Hematopoietic multipotent progenitor cell treated with erythropoietin and hydrocortisone succinate and interleukin-3 and kit ligand, for 4 days (in vitro differentiated cells): Measurements from ENCODE around the gene RPRML.
"Not testable (repeated sequence)": the region's sequence is repeated elsewhere in the genome, so short reads cannot be mapped to it uniquely, and the experiment has no call there.

Source experiments
- DNase-seq: peaks from one replicate; pipeline ENCODE4 v3.0.0-alpha.2; 2015

Gene RPRML

DNA sequence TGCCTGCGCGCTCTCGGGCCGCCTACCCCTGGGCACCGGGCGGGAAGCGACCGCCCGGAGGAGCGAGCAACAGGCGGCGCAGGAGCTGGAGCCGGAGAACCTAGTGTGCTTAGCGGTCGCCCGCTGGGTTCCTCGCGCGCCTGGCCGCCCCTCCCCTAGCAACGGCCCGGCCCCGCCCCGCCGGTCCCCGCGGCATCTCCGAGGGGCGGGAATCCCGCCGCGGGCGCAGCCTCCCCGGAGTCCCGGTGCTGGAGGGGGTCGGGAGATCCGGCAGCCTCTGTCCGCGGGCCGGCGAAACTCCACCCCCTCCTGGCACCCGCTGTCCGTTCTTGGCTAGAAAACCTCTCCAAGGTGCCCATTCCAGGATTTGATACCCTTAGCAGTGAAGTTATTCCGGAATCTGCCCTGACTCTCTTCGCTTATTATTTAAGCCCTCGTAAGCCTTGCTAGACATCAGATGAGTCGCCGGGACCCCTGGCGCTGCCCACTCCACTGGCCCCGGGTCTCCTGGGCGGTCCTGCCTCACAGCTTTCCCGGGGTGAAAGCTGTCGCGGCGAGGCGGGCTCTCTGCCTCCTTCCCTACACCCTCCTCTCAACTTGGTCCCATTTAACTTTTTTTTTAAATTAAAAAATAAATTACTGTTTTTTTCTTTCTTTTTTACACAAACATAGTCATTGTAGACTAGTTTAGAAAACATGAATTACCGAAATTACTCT, at the start of gene RPRML:
Gene RPRML, minus strand, starts transcription at position 107 of the 717 bp plus-strand sequence. CDS start 246 bp downstream, outside the sequence.
- DNase-seq: peak; percentile 67

DNA sequence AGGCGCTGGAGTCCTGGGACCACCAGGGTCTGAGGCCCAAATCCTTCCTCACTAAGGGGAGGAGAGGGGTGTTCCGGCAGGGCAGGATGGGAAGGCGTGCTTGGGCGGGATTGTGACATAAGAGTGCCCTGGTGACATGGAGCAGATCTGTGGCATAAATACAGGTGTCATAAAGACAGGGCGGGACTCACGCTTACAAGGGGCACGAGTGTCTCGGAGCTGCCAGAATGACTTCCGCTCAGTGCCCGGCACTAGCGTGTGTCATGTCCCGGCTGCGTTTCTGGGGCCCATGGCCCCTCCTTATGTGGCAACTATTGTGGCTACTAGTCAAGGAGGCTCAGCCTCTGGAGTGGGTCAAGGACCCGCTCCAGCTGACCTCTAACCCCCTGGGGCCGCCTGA, 37.9 kb upstream of the RPRML start:
- DNase-seq: not testable (repeated sequence)

DNA sequence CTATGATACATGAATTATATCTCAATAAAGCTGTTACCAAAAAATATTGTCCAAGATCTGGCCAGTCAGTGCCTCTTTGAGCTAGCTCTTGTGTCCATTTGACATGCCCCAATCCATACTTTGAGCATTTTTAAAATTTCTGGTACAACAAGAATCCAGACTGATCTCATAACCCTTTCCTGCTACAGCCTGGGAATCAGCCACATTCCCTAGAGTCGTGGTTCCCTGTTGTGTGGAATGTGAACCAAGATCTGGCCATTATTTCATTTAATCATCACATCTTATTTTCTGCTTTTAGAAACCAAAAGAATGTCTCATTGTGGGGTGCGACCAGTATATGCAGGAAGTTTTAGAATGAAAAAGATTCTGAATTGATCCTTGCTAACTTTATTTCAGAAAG, 34.3 kb upstream of the RPRML start:
- DNase-seq: no peak

DNA sequence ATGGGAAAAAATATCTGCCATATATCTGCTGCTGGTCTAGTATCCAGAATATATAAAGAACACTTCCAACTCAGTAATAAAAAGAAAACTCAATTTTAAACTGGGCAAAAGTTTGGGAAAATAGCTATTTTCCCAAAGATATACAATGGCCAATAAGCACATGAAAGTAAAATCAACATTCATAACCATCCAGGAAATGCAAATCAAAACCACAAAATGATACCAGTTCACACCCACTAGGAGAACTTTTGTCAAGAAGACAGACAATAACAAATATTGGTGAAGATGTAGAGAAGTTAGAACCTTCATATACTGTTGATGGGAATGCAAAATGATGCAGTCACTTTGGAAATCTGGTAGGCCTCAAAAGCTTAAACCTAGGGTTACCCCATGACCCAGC, 33.4 kb upstream of the RPRML start:
- no peak for DNase-seq

DNA sequence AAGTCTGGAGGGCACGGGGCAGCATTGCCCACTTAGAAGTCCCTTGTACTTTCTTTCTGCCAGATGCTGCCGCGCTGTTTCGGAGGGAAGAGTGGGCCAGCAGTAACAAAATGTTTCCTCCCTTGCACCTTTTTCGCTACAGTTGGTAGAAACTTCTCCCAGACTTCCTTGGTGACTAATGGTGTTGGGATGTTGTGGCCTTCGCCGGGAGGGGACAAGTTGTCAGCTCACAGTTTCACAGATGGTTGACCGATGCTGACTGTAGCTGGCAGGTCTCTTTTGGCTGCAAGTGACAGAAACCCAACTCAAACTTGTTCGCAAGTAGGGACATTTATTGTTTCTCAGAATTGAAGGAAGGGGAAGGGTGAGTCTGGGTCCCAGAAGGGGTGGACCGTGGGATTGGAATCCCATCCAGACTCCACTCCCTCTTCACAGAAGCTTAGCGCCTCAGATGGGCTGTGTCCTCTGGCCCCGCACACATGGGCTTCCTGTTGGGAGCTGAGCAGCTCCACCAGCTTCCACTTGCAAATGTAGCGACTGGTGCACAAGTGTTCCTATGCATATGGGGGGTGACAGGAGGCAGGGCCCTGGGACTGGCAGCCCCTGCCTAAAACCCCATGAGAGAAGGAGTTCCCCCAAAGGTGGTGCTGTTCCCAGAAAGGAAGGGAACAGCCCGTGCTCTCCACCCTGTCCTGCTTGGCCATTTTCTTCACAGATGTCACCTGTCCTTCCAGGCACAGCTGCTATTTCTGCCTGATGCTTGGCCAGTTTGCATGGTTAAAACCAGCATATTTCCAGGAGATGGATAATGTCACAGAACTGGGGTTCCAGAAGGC, 30.9 kb upstream of the RPRML start:
- DNase-seq: no peak

DNA sequence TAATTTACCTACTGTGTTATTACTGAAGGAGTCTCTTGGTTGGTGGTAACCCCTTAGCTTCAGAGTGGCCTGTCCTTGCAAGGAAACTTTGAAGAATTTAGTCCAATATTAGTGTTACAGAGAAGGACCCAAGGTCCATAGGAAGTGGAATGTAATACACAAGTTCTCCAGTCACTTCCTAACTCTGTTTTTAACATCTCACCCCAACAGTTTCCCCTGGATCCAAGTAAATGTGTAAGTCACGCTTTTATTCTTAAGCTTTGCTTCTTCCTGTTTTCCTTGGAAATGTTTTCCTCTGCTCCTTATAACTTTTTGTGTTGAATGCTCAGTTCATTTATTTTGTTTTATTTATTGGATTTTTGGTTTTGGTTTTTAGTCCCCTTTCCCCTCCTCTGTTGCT, 25.9 kb upstream of the RPRML start:
- DNase-seq: no peak

DNA sequence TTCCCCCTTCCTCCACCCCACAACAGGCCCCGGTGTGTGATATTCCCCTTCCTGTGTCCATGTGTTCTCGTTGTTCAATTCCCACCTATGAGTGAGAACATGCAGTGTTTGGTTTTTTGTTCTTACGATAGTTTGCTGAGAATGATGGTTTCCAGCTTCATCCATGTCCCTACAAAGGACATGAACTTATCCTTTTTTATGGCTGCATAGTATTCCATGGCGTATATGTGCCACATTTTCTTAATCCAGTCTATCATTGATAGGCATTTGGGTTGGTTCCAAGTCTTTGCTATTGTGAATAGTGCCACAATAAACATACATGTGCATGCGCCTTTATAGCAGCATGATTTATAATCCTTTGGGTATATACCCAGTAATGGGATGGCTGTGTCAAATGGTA, 24.8 kb upstream of the RPRML start:
- DNase-seq: not testable (repeated sequence)

DNA sequence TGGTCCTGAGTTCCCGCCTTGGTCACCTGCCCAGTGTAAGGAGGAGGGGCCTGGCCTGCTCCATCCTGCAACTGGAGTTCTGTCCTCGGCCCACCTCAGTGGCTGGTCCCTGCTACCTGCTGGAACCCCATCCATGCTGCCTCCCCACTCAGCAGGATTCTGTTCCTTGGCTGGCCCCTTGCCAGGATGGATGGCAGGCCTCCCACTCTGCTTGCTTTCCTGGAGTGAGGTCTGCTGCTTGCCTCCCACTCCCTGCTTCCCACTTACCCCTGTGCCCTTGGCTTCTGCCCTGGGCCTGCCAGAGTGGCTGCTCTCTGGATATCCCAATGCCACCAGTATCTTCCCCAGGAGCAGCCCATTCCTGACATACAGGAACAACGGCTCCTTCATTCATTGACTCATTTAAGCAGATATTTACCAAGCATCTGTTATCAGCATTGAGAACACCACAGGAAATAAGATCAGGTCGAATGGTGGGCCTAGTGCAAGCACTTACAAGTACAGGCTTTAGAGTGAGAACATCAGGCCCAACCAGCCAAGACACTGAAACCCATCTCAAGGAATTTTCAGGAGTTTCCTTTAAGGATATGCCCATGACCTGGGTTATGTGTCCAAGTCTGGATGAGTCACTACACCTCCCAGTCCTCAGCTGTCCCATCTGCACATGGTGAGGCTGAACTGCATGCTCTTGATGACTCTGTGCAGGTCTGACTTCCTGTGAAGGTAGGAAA, 17.0 kb upstream of the RPRML start:
- no peak for DNase-seq

DNA sequence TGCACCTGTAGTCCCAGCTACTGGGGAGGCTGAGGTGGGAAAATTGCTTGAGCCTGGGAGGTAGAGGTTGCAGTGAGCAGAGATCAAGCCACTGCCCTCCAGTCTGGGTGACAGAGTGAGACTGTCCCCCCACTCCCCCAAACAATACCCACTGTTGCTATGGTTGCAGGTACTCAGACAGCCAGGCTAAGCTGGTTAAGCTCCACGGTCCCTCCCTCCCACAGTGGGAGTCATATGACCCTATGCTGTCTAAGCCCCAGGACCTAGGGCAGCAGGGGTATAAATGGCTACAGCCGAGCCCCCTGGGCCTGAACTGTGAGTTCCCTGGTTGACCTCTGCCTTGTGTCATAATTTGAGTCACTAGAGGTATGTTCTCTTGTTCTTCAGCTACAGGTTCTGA, 15.9 kb upstream of the RPRML start:
- DNase-seq: no peak

DNA sequence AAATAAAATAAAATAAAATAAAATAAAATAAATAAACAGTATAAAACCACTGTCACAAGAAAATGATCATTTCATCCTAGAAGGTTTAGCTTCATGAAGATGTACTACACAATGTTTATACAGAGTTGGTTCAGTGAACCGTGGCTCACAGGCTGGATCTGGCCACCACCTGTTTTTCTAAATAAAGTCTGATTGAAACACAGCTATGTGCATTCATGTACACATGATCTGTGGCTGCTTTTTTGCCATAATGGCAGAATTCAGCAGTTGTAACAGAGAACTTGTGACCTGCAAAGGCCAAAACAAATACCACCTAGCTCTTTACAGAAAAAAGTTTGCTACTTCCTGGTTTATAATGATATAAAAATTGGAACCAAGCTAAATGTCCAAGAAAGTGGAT, 12.6 kb upstream of the RPRML start:
- DNase-seq: no peak

DNA sequence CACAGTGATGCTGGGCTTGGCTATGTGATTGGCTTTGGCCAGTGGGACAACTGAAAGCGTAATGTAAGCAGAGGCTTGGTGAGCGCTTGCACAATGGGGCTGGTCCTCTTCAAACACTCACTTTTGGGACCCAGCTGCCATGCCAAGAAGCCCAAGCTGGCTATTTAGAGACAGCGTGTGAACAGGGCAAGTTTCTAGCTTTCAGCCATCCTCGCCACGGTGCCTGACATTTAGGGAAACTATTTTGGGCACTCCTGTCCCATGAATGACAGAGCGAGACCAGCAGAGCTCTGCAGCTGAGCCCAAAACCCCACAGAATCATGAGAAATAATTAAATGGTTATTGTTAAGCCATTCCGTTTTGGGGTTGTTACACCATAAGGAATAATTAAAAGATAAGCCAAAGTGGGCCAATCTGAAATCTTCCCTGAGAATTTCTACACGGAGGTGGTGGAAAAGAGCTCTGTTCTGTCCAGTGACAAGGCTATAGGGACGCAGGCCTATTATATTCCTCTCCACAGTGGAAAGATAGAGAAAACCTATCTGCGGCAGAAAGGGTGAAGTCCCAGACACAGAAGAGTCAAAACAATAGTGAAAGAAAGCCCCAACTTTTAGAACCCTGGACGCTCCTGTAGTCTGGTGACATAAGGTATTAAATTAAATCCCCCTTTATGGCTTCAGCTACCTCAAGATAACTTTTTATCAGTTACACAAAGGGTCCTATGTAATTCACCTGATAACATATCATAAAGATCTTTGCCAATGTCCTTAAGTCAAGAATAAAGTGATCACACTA, 10.8 kb upstream of the RPRML start:
- DNase-seq: no peak

DNA sequence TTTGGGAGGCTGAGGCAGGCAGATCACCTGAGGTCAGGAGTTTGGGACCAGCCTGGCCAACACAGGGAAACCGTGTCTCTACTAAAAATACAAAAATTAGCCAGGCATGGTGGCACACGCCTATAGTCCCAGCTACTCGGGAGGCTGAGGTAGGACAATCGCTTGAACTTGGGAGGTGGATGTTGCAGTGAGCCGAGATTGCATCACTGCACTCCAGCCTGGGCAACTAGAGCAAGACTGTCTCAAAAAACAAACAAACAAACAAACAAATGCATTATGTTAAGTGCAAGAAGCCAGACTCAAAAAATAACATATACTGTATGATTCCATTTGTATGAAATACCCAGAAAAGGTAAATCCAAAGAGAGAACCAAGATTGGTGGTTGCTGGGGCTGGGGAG, 8.9 kb upstream of the RPRML start:
- not testable (repeated sequence) for DNase-seq

DNA sequence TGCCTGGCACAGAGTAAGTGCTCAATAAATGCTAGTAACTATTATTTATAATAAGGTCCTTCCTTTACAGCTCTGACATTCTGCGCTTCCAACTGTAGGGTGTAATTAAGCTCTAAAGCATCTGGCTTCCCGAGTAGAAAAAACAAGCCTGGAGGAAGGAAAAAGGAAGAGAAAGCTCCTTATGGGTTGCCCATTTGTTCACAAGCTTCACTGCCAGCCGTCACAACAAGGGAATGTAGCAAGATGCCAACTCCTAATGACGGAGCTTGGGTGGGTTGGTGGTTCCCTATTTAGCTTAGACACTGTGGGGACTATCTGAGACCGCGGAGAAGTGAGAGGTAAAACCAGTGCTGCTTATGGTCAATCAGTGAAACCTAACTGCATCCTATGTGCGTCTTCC, 7.3 kb upstream of the RPRML start:
- DNase-seq: no peak

DNA sequence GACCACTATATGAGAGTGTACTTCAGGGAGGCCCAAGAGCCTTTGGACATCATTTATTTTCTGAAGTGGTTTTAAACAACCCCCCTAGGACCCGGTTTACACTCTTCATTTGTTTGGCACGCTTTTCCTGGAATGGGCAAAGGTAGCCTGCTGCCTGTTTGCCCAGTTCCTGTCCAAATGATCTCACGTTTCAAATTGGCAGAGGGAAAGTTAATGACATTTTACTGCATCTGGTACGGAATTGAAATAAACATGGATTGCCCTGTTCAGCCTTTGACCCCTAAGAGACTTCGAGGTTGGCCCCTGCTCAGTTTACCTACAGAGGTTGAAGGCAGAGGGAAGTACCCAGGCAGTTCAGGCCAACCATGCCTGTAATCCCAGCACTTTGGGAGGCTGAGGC, 5.8 kb upstream of the RPRML start:
- DNase-seq: no peak

DNA sequence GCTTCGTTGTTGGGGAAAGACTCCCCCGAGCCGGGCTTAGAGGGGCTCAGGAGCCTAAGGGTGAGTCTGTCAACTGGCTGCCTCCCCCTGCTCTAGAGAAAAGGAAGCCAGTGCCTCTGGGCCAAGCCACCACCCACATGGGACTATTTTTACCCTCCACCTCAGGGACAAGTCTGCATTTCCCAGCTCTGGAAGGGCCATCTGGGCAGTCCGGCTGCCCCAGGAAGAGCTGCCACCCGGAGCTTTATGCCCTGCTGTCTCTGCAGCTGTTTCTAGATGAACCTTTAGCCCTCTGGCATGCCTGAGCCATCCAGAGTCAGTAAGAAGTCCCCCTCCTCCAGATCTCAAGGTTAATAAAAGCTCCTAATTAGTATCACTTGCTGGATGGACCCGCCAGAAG, 5.3 kb upstream of the RPRML start:
- DNase-seq: no peak

DNA sequence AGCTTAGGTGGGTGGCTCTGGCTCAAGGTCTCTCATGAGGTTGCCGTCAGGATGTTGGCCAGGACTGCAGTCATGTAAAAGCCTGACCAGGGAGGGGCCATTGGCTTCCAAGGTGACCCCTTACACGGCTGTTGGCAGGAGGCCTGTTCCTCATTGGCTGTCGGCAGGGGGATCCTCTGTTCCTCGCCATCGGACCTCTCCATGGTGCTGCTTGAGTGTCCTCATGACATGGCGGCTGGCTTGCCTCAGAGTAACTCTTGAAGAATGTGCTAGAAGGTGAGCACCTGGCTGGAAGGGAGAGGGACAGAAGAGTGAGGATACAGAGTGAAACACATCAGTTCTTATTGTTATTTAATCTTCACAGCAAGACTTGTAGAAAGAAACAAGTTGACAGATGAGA, 4.7 kb upstream of the RPRML start:
- no peak for DNase-seq

DNA sequence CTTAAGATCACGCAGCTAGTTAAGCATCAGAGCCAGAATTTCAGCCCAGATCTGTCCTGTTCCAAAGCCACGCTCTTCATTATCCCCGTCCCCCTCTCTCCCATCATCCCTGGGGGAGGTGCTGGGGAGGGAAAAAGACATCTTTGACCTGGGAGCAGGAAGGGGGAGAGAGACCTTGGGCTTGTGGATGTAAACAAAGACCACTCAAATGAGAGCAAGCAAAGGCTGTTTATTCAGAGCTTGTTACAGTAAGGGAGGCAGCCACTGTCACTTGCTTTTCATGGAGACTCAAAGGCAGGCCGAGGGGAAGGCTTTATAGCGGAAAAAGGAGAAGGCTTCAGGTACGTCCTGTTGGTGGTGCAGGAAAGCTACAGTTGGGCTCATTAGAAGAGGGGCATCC, 3.5 kb upstream of the RPRML start:
- no peak for DNase-seq

DNA sequence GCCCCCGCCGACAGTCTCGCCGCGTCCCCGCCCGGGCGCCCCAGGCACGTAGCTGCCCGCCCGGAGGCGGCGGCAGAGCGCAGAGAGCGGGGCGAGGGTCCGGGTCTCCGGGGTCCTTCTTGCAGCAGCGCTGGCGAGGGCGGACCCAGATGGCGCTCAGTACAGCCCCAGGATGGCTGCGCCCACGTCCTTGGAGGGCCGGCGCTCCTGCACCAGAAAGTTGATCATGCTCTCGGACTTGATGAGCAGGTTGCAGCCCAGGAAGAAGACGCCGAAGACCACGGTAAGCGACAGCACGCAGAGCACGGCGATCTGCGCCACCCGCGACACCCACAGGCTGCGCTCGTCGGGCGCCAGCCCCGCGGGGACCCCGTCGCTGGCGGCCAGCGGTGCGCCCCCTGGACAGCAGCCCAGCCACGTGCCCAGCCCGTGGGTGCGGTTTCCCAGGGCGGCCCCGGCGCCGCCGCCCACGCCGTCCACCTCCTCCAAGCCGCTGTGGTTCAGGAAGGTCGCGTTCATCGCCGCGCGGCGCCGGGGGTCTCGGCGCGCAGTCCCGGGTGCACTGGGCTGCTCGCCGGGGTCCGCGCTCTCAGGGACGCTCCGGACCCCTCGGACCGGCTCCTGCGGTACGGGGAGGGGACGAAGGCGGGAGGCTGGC, 435 bp downstream of the RPRML start:
- peak; percentile 40 for DNase-seq

DNA sequence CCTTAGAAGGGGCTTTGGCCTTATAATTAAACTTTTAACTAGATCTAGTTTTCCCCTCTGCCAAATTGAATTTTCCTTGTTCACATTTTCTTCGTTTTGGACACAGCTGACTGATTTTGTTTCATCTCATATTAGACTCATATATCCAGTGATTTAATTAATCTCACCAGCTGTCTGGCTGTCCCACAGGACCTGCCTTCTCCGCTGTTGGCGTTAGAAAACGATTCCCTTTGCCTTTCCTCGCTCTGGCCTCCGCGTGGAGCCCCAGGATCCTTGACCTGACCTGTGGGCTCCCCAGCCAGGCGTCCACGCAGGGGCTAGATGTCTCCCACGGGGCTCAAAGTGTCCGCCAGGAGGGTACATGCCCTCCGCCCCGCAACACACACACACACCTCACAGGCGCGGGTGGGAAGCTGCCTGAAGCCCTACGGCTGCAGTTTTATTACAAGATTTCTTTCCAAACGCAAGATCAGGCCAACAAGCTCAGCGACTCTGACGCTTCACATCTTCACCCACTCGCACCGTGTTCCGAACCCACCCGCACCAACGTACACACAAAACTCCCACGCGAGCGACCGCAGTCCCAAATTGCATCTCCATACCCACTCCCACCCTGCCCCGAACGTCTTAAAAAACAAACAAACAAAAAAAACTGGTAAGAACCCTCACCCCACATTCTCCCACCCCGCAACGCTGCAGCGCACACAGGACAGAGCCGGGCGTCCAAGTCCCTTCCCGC, 1.1 kb downstream of the RPRML start:
- DNase-seq: no peak

DNA sequence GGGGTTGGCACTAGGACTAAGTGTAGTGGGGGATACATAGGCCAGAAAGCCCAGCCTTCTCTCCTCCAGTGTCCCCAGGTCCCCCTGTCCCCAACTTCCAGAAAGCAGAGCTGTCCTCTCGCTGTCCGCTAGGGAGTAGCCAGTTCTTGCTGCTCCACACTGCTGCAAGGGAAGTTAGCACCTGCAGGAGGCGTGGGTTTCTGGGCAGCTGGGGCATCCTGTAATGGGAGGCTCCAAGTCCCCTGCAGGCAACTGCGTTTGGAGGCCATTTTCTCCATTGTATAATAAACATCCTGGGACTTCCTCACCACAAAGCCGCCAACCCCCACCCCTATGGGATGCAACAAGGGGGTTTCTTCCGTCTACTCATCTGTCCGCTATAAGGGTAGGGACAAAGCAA, 1.7 kb downstream of the RPRML start:
- peak; percentile 35 for DNase-seq

DNA sequence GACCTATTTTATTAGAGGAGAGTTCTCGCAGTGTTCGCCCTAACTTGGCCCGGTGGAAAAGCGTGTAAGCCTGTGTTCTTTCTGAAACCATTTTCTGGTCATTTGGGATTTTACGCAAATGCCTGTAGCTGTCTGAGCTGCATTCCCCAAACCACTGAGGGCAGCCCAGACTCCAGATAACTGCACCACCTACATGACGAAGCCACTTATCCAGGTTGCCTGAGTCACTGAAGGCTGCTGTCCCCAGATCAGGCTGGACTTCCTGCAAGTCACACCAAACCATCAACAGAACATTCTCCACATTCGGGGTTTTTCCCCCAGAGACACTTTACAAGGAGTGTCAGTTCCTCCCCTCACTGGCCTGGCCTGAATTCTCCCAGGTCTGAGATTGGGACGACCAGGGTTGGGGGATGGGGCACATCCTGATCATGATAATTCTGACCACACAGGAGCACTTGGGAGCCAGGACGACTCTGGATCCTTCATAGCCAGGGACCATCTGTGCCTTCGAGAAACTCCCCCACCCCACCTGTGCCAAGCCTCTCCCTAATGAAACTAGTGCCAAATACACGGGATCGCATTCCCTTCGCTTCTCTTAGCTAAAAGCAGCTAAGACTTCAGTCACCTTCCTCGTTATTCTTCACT, 2.3 kb downstream of the RPRML start:
- peak; percentile 35 for DNase-seq
